ENCODE data around the gene CHMP5.

- TF ChIP-seq, protein P1, sequence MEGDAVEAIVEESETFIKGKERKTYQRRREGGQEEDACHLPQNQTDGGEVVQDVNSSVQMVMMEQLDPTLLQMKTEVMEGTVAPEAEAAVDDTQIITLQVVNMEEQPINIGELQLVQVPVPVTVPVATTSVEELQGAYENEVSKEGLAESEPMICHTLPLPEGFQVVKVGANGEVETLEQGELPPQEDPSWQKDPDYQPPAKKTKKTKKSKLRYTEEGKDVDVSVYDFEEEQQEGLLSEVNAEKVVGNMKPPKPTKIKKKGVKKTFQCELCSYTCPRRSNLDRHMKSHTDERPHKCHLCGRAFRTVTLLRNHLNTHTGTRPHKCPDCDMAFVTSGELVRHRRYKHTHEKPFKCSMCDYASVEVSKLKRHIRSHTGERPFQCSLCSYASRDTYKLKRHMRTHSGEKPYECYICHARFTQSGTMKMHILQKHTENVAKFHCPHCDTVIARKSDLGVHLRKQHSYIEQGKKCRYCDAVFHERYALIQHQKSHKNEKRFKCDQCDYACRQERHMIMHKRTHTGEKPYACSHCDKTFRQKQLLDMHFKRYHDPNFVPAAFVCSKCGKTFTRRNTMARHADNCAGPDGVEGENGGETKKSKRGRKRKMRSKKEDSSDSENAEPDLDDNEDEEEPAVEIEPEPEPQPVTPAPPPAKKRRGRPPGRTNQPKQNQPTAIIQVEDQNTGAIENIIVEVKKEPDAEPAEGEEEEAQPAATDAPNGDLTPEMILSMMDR (IDR thresholded peaks at IDR 0.05) = no peak
- peak in 2 of 3 donors; percentile 11 to 16 for TF ChIP-seq POLR2A (IDR thresholded peaks at IDR 0.05)
These were observed 31.1 kb upstream of the CHMP5 start for GRCh38 chr9:33233626-33234342.

All from body of pancreas (tissue), 4 donors.